Fibroblast of villous mesenchyme (primary cell): ENCODE data around the gene CAST. TPM values are rescaled to one million over a fixed set of nuclear protein-coding genes. Genes with fewer than 3 reads are reported as not detected.

Experiments used
- DNase-seq: peaks from one replicate; pipeline ENCODE4 v3.0.0-alpha.2; 2010; ENCODE audit warnings: low read depth
- H3K4me3 ChIP-seq: 2 replicates; pipeline ENCODE4 v1.5.1; 2011; ENCODE audit warnings: low read depth, mild to moderate bottlenecking, low read length
- total RNA-seq: library from RNA; depleted of rRNA; stranded (reverse); fragments of >200 nt; gene quantifications from 2 replicates; pipeline ENCODE4 v1.2.3, GENCODE V29; 2012
- TF ChIP-seq, protein P1 (sequence below): IDR thresholded peaks from 2 replicates; pipeline ENCODE4 v1.5.1; 2012; ENCODE audit warnings: low read depth, mild to moderate bottlenecking, low read length; ENCODE audit not compliant: insufficient read depth

The CAST gene
- total RNA-seq, 1 donor, result 200 TPM

GRCh38 chr5:96636046-96636445, 26.1 kb upstream of the CAST start:
- DNase-seq, result no peak
- TF ChIP-seq, protein P1, sequence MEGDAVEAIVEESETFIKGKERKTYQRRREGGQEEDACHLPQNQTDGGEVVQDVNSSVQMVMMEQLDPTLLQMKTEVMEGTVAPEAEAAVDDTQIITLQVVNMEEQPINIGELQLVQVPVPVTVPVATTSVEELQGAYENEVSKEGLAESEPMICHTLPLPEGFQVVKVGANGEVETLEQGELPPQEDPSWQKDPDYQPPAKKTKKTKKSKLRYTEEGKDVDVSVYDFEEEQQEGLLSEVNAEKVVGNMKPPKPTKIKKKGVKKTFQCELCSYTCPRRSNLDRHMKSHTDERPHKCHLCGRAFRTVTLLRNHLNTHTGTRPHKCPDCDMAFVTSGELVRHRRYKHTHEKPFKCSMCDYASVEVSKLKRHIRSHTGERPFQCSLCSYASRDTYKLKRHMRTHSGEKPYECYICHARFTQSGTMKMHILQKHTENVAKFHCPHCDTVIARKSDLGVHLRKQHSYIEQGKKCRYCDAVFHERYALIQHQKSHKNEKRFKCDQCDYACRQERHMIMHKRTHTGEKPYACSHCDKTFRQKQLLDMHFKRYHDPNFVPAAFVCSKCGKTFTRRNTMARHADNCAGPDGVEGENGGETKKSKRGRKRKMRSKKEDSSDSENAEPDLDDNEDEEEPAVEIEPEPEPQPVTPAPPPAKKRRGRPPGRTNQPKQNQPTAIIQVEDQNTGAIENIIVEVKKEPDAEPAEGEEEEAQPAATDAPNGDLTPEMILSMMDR, result no peak
- H3K4me3 ChIP-seq, result no peak overlapping the region

GRCh38 chr5:96636594-96636993, 25.6 kb upstream of the CAST start:
- no peak overlapping the region for H3K4me3 ChIP-seq
- TF ChIP-seq, protein P1, result no peak
- DNase-seq, result no peak

GRCh38 chr5:96637196-96637595, 25.0 kb upstream of the CAST start:
- DNase-seq, result no peak
- no peak overlapping the region for H3K4me3 ChIP-seq
- TF ChIP-seq, protein P1, result no peak

- H3K4me3 ChIP-seq, result no peak overlapping the region
- no peak for DNase-seq
- TF ChIP-seq, protein P1, result no peak
These were observed 23.6 kb upstream of the CAST start for GRCh38 chr5:96638561-96638960.

GRCh38 chr5:96640696-96641095, 21.5 kb upstream of the CAST start:
- TF ChIP-seq, protein P1, result no peak
- DNase-seq, result no peak
- H3K4me3 ChIP-seq, result no peak overlapping the region

GRCh38 chr5:96641368-96642280, 20.6 kb upstream of the CAST start:
- DNase-seq, result no peak
- H3K4me3 ChIP-seq, result no peak overlapping the region
- TF ChIP-seq, protein P1, result no peak

GRCh38 chr5:96642281-96642640, 19.9 kb upstream of the CAST start:
- TF ChIP-seq, protein P1, result no peak
- no peak overlapping the region for H3K4me3 ChIP-seq
- no peak for DNase-seq
